Measurements from ENCODE around the gene ACSL1.

The ACSL1 gene

GRCh38 chr4:184755278-184755677 is 70.5 kb downstream of the ACSL1 start:
- no peak for TF ChIP-seq ZNF48 (tag by site-specific recombination; IDR thresholded peaks at IDR 0.05)
- no peak for TF ChIP-seq ZBTB26 (tag by site-specific recombination; optimal IDR thresholded peaks at IDR 0.05)
- TF ChIP-seq ZBTB49 (tag by site-specific recombination; IDR thresholded peaks at IDR 0.05; ENCODE audit: low read depth): no peak
- no peak for TF ChIP-seq ZNF701 (tag by site-specific recombination; IDR thresholded peaks at IDR 0.05)
- TF ChIP-seq ZNF658 (tag by site-specific recombination; IDR thresholded peaks at IDR 0.05): no peak
- no peak for TF ChIP-seq REST (tag by site-specific recombination; IDR thresholded peaks at IDR 0.05)
- no peak for TF ChIP-seq SP3 (tag by site-specific recombination; IDR thresholded peaks at IDR 0.05)
- no peak for TF ChIP-seq ZNF37A (tag by site-specific recombination; IDR thresholded peaks at IDR 0.05)
- TF ChIP-seq TCF7L2 (IDR thresholded peaks at IDR 0.05; ENCODE audit: borderline replicate concordance, low read depth, low read length): no peak
- TF ChIP-seq ZNF335 (tag by site-specific recombination; conservative IDR thresholded peaks at IDR 0.05): no peak
- CTCF ChIA-PET: no interaction called here
- POLR2A ChIA-PET: no interaction called here

GRCh38 chr4:184752496-184753275 is 73.1 kb downstream of the ACSL1 start:
- Histone ChIP-seq H3K9me3 (ENCODE audit: control insufficient read depth, insufficient read depth, low read depth, low read length) (no peaks in the 10 kb centered on the region), H3K36me3 (ENCODE audit: control insufficient read depth in 2 of 2, insufficient read depth in 1 of 2, low read length in 2 of 2) (peaks cover 0 to 21% of the 10 kb centered on the region in 2 experiments; a peak in 1 of 3 replicates), H3K4me3 (ENCODE audit: low read depth, low read length) (no peak overlapping the region), H3K4me1 (ENCODE audit: control insufficient read depth, insufficient read depth, low read length) (no peaks in the 10 kb centered on the region), H3K27ac (ENCODE audit: extremely low read depth, low read depth, low read length) (no peak overlapping the region)
- POLR2A ChIA-PET: no interaction called here
- TF ChIP-seq ZEB2 (tag by site-specific recombination; IDR thresholded peaks at IDR 0.05): no peak
- no peak for TF ChIP-seq YY2 (tag by site-specific recombination; IDR thresholded peaks at IDR 0.05)
- CTCF ChIA-PET: no interaction called here

More at GRCh38 chr4:184755278-184755677, 70.5 kb downstream of the ACSL1 start:
- no peaks in the 10 kb centered on the region for H3K9me3 ChIP-seq (ENCODE audit: control insufficient read depth, insufficient read depth, low read depth, low read length)
- H3K4me3 ChIP-seq (ENCODE audit: low read depth, low read length): no peak overlapping the region
- H3K36me3 ChIP-seq (ENCODE audit: control insufficient read depth in 2 of 2, insufficient read depth in 1 of 2, low read length in 2 of 2): peaks cover 0 to 31% of the 10 kb centered on the region in 2 experiments; a peak in 2 of 3 replicates
- H3K27ac ChIP-seq (ENCODE audit: extremely low read depth, low read depth, low read length): no peak overlapping the region
- no peaks in the 10 kb centered on the region for H3K4me1 ChIP-seq (ENCODE audit: control insufficient read depth, insufficient read depth, low read length)

- Histone ChIP-seq H3K36me3 (ENCODE audit: control insufficient read depth in 2 of 2, insufficient read depth in 1 of 2, low read length in 2 of 2) (peaks cover 0 to 11% of the 10 kb centered on the region in 2 experiments; a peak in 1 of 3 replicates), H3K9me3 (ENCODE audit: control insufficient read depth, insufficient read depth, low read depth, low read length) (no peaks in the 10 kb centered on the region), H3K4me1 (ENCODE audit: control insufficient read depth, insufficient read depth, low read length) (no peaks in the 10 kb centered on the region), H3K27ac (ENCODE audit: extremely low read depth, low read depth, low read length) (no peak overlapping the region), H3K4me3 (ENCODE audit: low read depth, low read length) (no peak overlapping the region)
- CTCF ChIA-PET: no interaction called here
- TF ChIP-seq MEIS1 (CRISPR knock-in tag; IDR thresholded peaks at IDR 0.05; ENCODE audit: borderline replicate concordance) (no peak), ZBTB8A (tag by site-specific recombination; IDR thresholded peaks at IDR 0.05) (no peak), HOXA7 (CRISPR knock-in tag; IDR thresholded peaks at IDR 0.05; ENCODE audit: borderline replicate concordance) (no peak), ZFP69B (tag by site-specific recombination; IDR thresholded peaks at IDR 0.05) (no peak), ZNF354C (tag by site-specific recombination; IDR thresholded peaks at IDR 0.05; ENCODE audit: borderline replicate concordance, low read depth) (no peak)
- POLR2A ChIA-PET: interaction anchor here (0.6 kb wide), 1 partner anchor 18 kb away, joined by 3 read pairs; the partner anchor contains the start of gene CENPU
Observed at GRCh38 chr4:184751585-184751956, 74.2 kb downstream of the ACSL1 start.

Data from HEK293 (cell line).